Natural killer cell (primary cell): Measurements from ENCODE around the gene MN1. TPM values are rescaled to one million over a fixed set of nuclear protein-coding genes. Genes with fewer than 3 reads are reported as not detected.

Experiments
- ATAC-seq, 3 donors: fragments of 150-1000 bp in 2 of 3; fragments of 200-7000 bp in 1 of 3; cut with Tn5 transposase; 1 replicate in 1 of 3; 2 replicates in 2 of 3; pipeline ENCODE4 v1.10.0; 2021; ENCODE audit warnings: mild to moderate bottlenecking in 2 of 3, moderate library complexity in 2 of 3
- DNase-seq, 2 donors: peaks; one replicate each; pipeline versions ENCODE4 v3.0.0 to v3.0.0-alpha.2; 2013 to 2021; ENCODE audit warnings: mixed read lengths in 1 of 2
- H3K27ac ChIP-seq: one replicate; pipeline ENCODE4 v1.5.1; 2013; ENCODE audit warnings: mild to moderate bottlenecking, low read length
- H3K27me3 ChIP-seq: one replicate; pipeline ENCODE4 v1.6.1; 2013; ENCODE audit warnings: low read length; ENCODE audit not compliant: control insufficient read depth, insufficient read depth
- H3K36me3 ChIP-seq: one replicate; pipeline ENCODE4 v1.6.1; 2013; ENCODE audit warnings: low read length; ENCODE audit not compliant: control insufficient read depth, insufficient read depth
- H3K4me1 ChIP-seq: one replicate; pipeline ENCODE4 v1.6.1; 2013; ENCODE audit warnings: low read length; ENCODE audit not compliant: control insufficient read depth, insufficient read depth
- H3K4me3 ChIP-seq: one replicate; pipeline ENCODE4 v1.5.1; 2013; ENCODE audit warnings: low read length
- H3K9me3 ChIP-seq: one replicate; pipeline ENCODE4 v1.6.1; 2013; ENCODE audit warnings: low read length; ENCODE audit not compliant: control insufficient read depth, insufficient read depth
- H3K27ac Mint-ChIP-seq, 2 donors: one replicate each; pipeline ENCODE4 v1.8.0; 2022; ENCODE audit warnings: mild to moderate bottlenecking in 2 of 2, mixed read lengths in 2 of 2, moderate library complexity in 1 of 2
- H3K27me3 Mint-ChIP-seq, 2 donors: one replicate each; pipeline ENCODE4 v1.8.0; 2022; ENCODE audit warnings: low read depth in 2 of 2, mixed read lengths in 2 of 2
- H3K36me3 Mint-ChIP-seq: one replicate; pipeline ENCODE4 v1.8.0; 2022; ENCODE audit warnings: mixed read lengths
- H3K4me1 Mint-ChIP-seq, 2 donors: one replicate each; pipeline ENCODE4 v1.8.0; 2022; ENCODE audit warnings: mixed read lengths in 2 of 2
- H3K4me3 Mint-ChIP-seq: one replicate; pipeline ENCODE4 v1.8.0; 2022; ENCODE audit warnings: mild to moderate bottlenecking, moderate library complexity, mixed read lengths
- H3K9me3 Mint-ChIP-seq, 2 donors: one replicate each; pipeline ENCODE4 v1.8.0; 2022; ENCODE audit warnings: mixed read lengths in 2 of 2
- WGBS: methylation state at CpG from one replicate; pipeline ENCODE4 v1.1.7; 2013; ENCODE audit warnings: missing lambda C conversion rate; ENCODE audit not compliant: insufficient coverage; 5-methylcytosine and 5-hydroxymethylcytosine counted together
- intact Hi-C: fragments of 100-400 bp; cut with micrococcal nuclease; formaldehyde crosslinking; loops from one replicate; pipeline ENCODE4 v1.14.2; 2022
- total RNA-seq, 4 donors: library from RNA; stranded (reverse); fragments of 120-200 nt in 1 of 4; gene quantifications; one replicate each; pipeline versions ENCODE4 v1.2.3 to v1.2.4, GENCODE V29; 2013 to 2022
- TF ChIP-seq, protein P1 (sequence below): fragments of 200-600 bp; IDR thresholded peaks from one replicate; pipeline ENCODE4 v1.8.0; 2022; ENCODE audit warnings: antibody characterized with exemption

MN1 gene
- total RNA-seq, 3 donors from 2014 or later (not counting 1 experiment from before 2014, with no cell fraction given) = 0.39 to 0.83 (median 0.82) TPM

- DNase-seq = no peak
- peaks cover 4 to 26% of the 10 kb centered on the region in 2 donors for H3K27me3 Mint-ChIP-seq
- H3K27me3 ChIP-seq = no peaks in the 10 kb centered on the region
- 86% methylated on average over 4 of the region's 4 CpGs for WGBS
- no peak overlapping the region for H3K4me3 ChIP-seq
- no peaks in the 10 kb centered on the region for H3K36me3 ChIP-seq
- no peaks in the 10 kb centered on the region for H3K9me3 ChIP-seq
- H3K4me1 ChIP-seq = peaks cover 3% of the 10 kb centered on the region
- TF ChIP-seq, protein P1, sequence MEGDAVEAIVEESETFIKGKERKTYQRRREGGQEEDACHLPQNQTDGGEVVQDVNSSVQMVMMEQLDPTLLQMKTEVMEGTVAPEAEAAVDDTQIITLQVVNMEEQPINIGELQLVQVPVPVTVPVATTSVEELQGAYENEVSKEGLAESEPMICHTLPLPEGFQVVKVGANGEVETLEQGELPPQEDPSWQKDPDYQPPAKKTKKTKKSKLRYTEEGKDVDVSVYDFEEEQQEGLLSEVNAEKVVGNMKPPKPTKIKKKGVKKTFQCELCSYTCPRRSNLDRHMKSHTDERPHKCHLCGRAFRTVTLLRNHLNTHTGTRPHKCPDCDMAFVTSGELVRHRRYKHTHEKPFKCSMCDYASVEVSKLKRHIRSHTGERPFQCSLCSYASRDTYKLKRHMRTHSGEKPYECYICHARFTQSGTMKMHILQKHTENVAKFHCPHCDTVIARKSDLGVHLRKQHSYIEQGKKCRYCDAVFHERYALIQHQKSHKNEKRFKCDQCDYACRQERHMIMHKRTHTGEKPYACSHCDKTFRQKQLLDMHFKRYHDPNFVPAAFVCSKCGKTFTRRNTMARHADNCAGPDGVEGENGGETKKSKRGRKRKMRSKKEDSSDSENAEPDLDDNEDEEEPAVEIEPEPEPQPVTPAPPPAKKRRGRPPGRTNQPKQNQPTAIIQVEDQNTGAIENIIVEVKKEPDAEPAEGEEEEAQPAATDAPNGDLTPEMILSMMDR = no peak
- intact Hi-C loops = no loop called here
- no peak overlapping the region for H3K27ac Mint-ChIP-seq
- H3K36me3 Mint-ChIP-seq = no peaks in the 10 kb centered on the region
- ATAC-seq = no peak
- H3K4me3 Mint-ChIP-seq = no peak overlapping the region
- no peaks in the 10 kb centered on the region for H3K4me1 Mint-ChIP-seq
- H3K27ac ChIP-seq = no peak overlapping the region
- peaks cover 0 to 3% of the 10 kb centered on the region in 2 donors for H3K9me3 Mint-ChIP-seq
These were observed 73.7 kb downstream of the MN1 start for GRCh38 chr22:27727673-27728451.

GRCh38 chr22:27726686-27727449, 74.7 kb downstream of the MN1 start:
- TF ChIP-seq, protein P1 = no peak
- Mint-ChIP-seq H3K36me3 (no peaks in the 10 kb centered on the region), H3K27ac (no peak overlapping the region), H3K4me3 (no peak overlapping the region), H3K4me1 (no peaks in the 10 kb centered on the region), H3K9me3 (peaks cover 0 to 3% of the 10 kb centered on the region in 2 donors), H3K27me3 (peaks cover 4 to 26% of the 10 kb centered on the region in 2 donors)
- ATAC-seq (peak in 1 of 3 donors; percentile 29), DNase-seq (no peak)
- Histone ChIP-seq H3K36me3 (no peaks in the 10 kb centered on the region), H3K4me3 (no peak overlapping the region), H3K4me1 (peaks cover 3% of the 10 kb centered on the region), H3K27me3 (no peaks in the 10 kb centered on the region), H3K9me3 (no peaks in the 10 kb centered on the region), H3K27ac (no peak overlapping the region)
- intact Hi-C loops = no loop called here
- WGBS = 41% methylated on average over 11 of the region's 13 CpGs

GRCh38 chr22:27726331-27726685, 75.2 kb downstream of the MN1 start:
- intact Hi-C loops = no loop called here
- ATAC-seq = no peak
- Mint-ChIP-seq H3K36me3 (no peaks in the 10 kb centered on the region), H3K27ac (no peak overlapping the region), H3K9me3 (peaks cover 0 to 3% of the 10 kb centered on the region in 2 donors), H3K4me3 (no peak overlapping the region), H3K27me3 (peaks cover 4 to 26% of the 10 kb centered on the region in 2 donors), H3K4me1 (no peaks in the 10 kb centered on the region)
- H3K27me3 ChIP-seq = no peaks in the 10 kb centered on the region
- no peaks in the 10 kb centered on the region for H3K36me3 ChIP-seq
- 73% methylated on average over 5 of the region's 5 CpGs for WGBS
- DNase-seq = no peak
- no peak overlapping the region for H3K27ac ChIP-seq
- H3K4me3 ChIP-seq = no peak overlapping the region
- TF ChIP-seq, protein P1 = no peak
- peaks cover 3% of the 10 kb centered on the region for H3K4me1 ChIP-seq
- H3K9me3 ChIP-seq = no peaks in the 10 kb centered on the region
